Smooth muscle cell (in vitro differentiated cells): ENCODE data around the gene KRTAP27-1. TPM values are rescaled to one million over a fixed set of nuclear protein-coding genes. Genes with fewer than 3 reads are reported as not detected.

Experiments
- DNase-seq: peaks from one replicate; lab custom pipeline; 2025; ENCODE audit not compliant: unreplicated experiment; lab: John Stamatoyannopoulos, UW
- H2AFZ ChIP-seq: fragments of 200-600 bp; sonication (generic); 2 replicates; pipeline ENCODE4 v1.6.0; 2016; ENCODE audit warnings: antibody characterized with exemption, low read depth, mild to moderate bottlenecking
- H3F3A ChIP-seq: fragments of 200-600 bp; sonication (generic); 2 replicates; pipeline ENCODE4 v1.6.0; 2017; ENCODE audit warnings: antibody characterized with exemption, low read depth
- H3K27ac ChIP-seq: fragments of 200-600 bp; sonication (generic); 2 replicates; pipeline ENCODE4 v1.5.1; 2016; ENCODE audit warnings: low read depth, mild to moderate bottlenecking
- H3K27me3 ChIP-seq: fragments of 200-600 bp; sonication (generic); 2 replicates; pipeline ENCODE4 v1.6.1; 2016; ENCODE audit warnings: low read depth, mild to moderate bottlenecking
- H3K36me3 ChIP-seq: fragments of 200-600 bp; sonication (generic); 2 replicates; pipeline ENCODE4 v1.5.1; 2016; ENCODE audit warnings: low read depth
- H3K4me1 ChIP-seq: fragments of 200-600 bp; sonication (generic); 2 replicates; pipeline ENCODE4 v1.5.1; 2016; ENCODE audit warnings: low read depth
- H3K4me2 ChIP-seq: fragments of 200-600 bp; sonication (generic); 2 replicates; pipeline ENCODE4 v1.6.0; 2016; ENCODE audit warnings: mild to moderate bottlenecking
- H3K4me3 ChIP-seq: fragments of 200-600 bp; sonication (generic); 2 replicates; pipeline ENCODE4 v1.5.1; 2016; ENCODE audit warnings: mild to moderate bottlenecking
- H3K79me2 ChIP-seq: fragments of 200-600 bp; sonication (generic); 2 replicates; pipeline ENCODE4 v1.6.0; 2016; ENCODE audit warnings: low read depth, mild to moderate bottlenecking
- H3K9ac ChIP-seq: fragments of 200-600 bp; sonication (generic); 2 replicates; pipeline ENCODE4 v1.6.0; 2016; ENCODE audit warnings: low read depth
- H3K9me3 ChIP-seq: fragments of 200-600 bp; sonication (generic); replicated peaks from 2 replicates; pipeline ENCODE4 v1.5.1; 2016; ENCODE audit warnings: low read depth
- H4K20me1 ChIP-seq: fragments of 200-600 bp; sonication (generic); 2 replicates; pipeline ENCODE4 v1.6.0; 2016; ENCODE audit warnings: low read depth
- WGBS: methylation state at CpG from one replicate; pipeline ENCODE4 v1.1.7; 2016; ENCODE audit warnings: low lambda C conversion rate; 5-methylcytosine and 5-hydroxymethylcytosine counted together
- polyA plus RNA-seq: library from polyadenylated mRNA; unstranded; fragments of >200 nt; fragmentation: Nextera tagmentation; extraction: Ambion mirVana; gene quantifications from 2 replicates; pipeline ENCODE4 v1.2.1, GENCODE V29; 2016
- total RNA-seq: library from RNA; depleted of rRNA; stranded (reverse); fragments of >200 nt; gene quantifications from 2 replicates; pipeline ENCODE4 v1.2.3, GENCODE V29; 2014
- TF ChIP-seq, protein P1 (sequence below): fragments of 200-600 bp; sonication (generic); IDR thresholded peaks from 2 replicates; pipeline ENCODE4 v1.5.1; 2017; ENCODE audit warnings: borderline replicate concordance, mild to moderate bottlenecking, antibody characterized with exemption; ENCODE audit not compliant: insufficient read depth, poor library complexity, severe bottlenecking

KRTAP27-1 gene
- total and polyA plus RNA-seq, 2 experiments from 2014 or later = not detected

DNA sequence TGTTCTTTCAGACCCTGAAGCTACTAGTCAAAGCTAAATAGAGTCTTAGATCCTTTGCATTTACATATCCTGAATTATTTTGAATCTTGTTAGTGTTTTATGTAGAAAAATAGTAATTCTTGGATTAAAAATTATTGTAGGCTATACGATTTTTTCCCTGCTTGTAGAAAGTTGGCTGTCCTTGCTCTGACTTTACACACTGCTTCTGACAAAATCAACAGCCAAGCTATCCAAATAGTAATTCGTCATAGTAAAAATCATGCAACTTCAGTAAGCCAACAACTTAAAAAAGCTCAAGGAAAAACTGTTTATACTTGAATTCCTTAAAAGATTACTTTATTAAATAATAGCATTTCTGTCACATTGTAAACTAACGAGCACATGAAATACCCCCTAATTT lies 18.4 kb upstream of the KRTAP27-1 start:
- Histone ChIP-seq H3K4me2 (no peak overlapping the region), H3K4me1 (no peaks in the 10 kb centered on the region), H3K27ac (no peak overlapping the region), H3K9ac (no peak overlapping the region), H3K4me3 (no peak overlapping the region), H2AFZ (no peak overlapping the region), H4K20me1 (no peaks in the 10 kb centered on the region), H3F3A (no peaks in the 10 kb centered on the region), H3K27me3 (peaks cover 5% of the 10 kb centered on the region), H3K79me2 (no peaks in the 10 kb centered on the region), H3K9me3 (no peaks in the 10 kb centered on the region), H3K36me3 (no peaks in the 10 kb centered on the region)
- no peak for DNase-seq
- WGBS = 85% methylated on average over 3 of the region's 3 CpGs
- TF ChIP-seq, protein P1, sequence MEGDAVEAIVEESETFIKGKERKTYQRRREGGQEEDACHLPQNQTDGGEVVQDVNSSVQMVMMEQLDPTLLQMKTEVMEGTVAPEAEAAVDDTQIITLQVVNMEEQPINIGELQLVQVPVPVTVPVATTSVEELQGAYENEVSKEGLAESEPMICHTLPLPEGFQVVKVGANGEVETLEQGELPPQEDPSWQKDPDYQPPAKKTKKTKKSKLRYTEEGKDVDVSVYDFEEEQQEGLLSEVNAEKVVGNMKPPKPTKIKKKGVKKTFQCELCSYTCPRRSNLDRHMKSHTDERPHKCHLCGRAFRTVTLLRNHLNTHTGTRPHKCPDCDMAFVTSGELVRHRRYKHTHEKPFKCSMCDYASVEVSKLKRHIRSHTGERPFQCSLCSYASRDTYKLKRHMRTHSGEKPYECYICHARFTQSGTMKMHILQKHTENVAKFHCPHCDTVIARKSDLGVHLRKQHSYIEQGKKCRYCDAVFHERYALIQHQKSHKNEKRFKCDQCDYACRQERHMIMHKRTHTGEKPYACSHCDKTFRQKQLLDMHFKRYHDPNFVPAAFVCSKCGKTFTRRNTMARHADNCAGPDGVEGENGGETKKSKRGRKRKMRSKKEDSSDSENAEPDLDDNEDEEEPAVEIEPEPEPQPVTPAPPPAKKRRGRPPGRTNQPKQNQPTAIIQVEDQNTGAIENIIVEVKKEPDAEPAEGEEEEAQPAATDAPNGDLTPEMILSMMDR = no peak

DNA sequence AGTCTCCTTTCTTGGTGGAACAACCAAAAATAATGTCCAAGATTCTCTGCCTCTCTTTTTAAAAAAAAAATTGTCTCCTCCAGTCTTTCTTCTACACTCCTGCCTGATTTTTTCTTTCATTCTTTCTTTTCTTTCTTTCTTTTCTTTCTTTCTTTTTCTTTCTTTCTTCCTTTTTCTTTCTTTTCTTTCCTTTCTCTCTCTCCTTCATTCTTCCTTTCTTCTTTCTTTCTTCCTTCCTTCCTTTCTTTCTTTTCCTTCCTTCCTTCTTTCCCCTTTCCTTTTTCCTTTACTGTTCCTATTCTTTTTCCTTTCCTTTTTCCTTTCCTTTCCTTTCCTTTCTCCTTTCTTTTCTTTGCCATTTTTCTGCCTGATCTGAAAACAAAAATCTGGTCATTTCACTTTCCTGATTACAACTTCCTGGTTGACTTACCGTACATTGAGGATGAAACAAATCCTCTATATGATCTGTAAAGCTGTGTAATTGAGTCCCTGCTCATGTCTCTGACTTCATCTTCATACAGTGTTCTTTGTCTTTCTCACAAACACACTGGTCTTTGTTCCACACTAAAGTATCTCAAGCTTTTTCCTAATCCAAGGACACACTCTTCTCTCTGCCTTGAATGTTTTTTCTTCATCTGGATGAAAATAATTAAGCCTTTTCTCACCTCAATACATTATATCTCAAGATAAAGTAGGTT lies 17.0 kb upstream of the KRTAP27-1 start:
- TF ChIP-seq, protein P1 = no peak
- DNase-seq = no peak
- 53% methylated on average over 1 of the region's 1 CpG for WGBS
- H3K9me3 ChIP-seq = no peaks in the 10 kb centered on the region
- no peaks in the 10 kb centered on the region for H3K4me1 ChIP-seq
- H2AFZ ChIP-seq = no peak overlapping the region
- no peaks in the 10 kb centered on the region for H4K20me1 ChIP-seq
- no peak overlapping the region for H3K4me3 ChIP-seq
- H3K27me3 ChIP-seq = peaks cover 5% of the 10 kb centered on the region
- no peaks in the 10 kb centered on the region for H3F3A ChIP-seq
- no peak overlapping the region for H3K9ac ChIP-seq
- H3K79me2 ChIP-seq = no peaks in the 10 kb centered on the region
- H3K36me3 ChIP-seq = no peaks in the 10 kb centered on the region
- no peak overlapping the region for H3K27ac ChIP-seq
- H3K4me2 ChIP-seq = no peak overlapping the region

DNA sequence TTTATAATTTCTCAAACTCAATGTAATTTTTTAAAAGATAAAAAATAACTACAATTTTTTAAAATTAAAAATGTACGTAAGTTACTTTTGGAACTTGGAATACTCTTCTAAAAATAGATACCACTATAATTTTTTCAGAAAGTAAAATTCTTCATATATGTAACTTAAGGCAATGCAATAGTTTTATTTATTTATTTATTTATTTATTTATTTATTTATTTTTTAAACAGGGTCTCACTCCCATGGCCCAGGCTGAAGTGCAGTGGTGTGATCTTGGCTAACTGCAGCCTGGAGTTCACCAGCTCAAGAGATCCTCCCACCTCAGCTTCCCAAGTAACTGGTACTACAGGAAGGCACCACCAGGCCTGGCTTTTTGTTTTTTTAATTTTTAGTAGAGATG lies 14.0 kb upstream of the KRTAP27-1 start:
- Histone ChIP-seq H3F3A (peaks cover 3% of the 10 kb centered on the region), H3K9ac (no peak overlapping the region), H3K36me3 (no peaks in the 10 kb centered on the region), H4K20me1 (no peaks in the 10 kb centered on the region), H3K4me3 (no peak overlapping the region), H3K27me3 (peaks cover 5% of the 10 kb centered on the region), H3K4me2 (no peak overlapping the region), H3K27ac (no peak overlapping the region), H3K9me3 (no peaks in the 10 kb centered on the region), H3K4me1 (no peaks in the 10 kb centered on the region), H2AFZ (no peak overlapping the region), H3K79me2 (no peaks in the 10 kb centered on the region)
- WGBS = 95% methylated on average over 1 of the region's 1 CpG
- no peak for DNase-seq
- TF ChIP-seq, protein P1 = no peak

DNA sequence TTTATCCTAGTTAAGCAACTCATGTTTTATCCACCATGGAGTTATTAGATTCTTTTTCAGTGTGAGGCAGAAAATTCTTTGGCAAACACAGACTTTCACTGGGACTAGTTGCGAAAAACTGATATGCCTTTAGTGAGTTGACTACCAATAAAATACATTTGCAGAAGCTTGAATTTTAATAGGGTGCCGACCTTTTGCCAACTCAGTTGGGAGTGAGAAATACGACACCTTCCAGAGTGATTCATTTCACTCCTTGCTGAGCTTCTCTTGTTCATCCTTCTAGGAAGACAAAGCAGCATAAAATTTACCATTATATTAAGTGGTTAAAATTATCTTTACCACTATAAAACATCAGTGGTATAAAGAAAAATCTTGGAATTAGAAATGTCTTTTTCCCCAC lies 12.1 kb upstream of the KRTAP27-1 start:
- Histone ChIP-seq H3F3A (peaks cover 3% of the 10 kb centered on the region), H3K27ac (no peak overlapping the region), H3K27me3 (no peaks in the 10 kb centered on the region), H3K9me3 (no peaks in the 10 kb centered on the region), H2AFZ (no peak overlapping the region), H4K20me1 (no peaks in the 10 kb centered on the region), H3K9ac (no peak overlapping the region), H3K4me1 (no peaks in the 10 kb centered on the region), H3K4me3 (no peak overlapping the region), H3K79me2 (no peaks in the 10 kb centered on the region), H3K36me3 (no peaks in the 10 kb centered on the region), H3K4me2 (no peak overlapping the region)
- TF ChIP-seq, protein P1 = no peak
- WGBS = 65% methylated on average over 3 of the region's 3 CpGs
- no peak for DNase-seq
